B cell (primary cell): ENCODE data around the gene BCO1. TPM values are rescaled to one million over a fixed set of nuclear protein-coding genes. Genes with fewer than 3 reads are reported as not detected.

ENCODE experiments used
- ATAC-seq: fragments of 200-7000 bp; cut with Tn5 transposase; one replicate; pipeline ENCODE4 v1.10.0; 2021; ENCODE audit warnings: low read depth, mild to moderate bottlenecking, moderate number of reproducible peaks, moderate library complexity
- CTCF ChIA-PET: fragments of 350-600 bp; sonication (Branson Sonifier 250); formaldehyde crosslinking; loops from one replicate; lab custom pipeline; 2021; ENCODE audit warnings: antibody characterized with exemption, inconsistent platforms; lab: Charles Lee
- POLR2A ChIA-PET: fragments of 350-600 bp; sonication (Branson Sonifier 250); formaldehyde crosslinking; loops from one replicate; lab custom pipeline; 2021; ENCODE audit warnings: antibody characterized with exemption; lab: Charles Lee
- DNase-seq: peaks from one replicate; pipeline ENCODE4 v3.0.0; 2013
- H2AFZ ChIP-seq: 2 replicates; pipeline ENCODE4 v1.6.1; 2012; ENCODE audit warnings: mild to moderate bottlenecking, low read depth, low read length; ENCODE audit not compliant: insufficient read depth, poor library complexity, severe bottlenecking
- H3K27ac ChIP-seq, 2 donors: 1 replicate in 1 of 2; 2 replicates in 1 of 2; pipeline ENCODE4 v1.5.1; 2012 to 2013; ENCODE audit warnings: low read length in 2 of 2, mild to moderate bottlenecking in 2 of 2, moderate library complexity in 1 of 2
- H3K27me3 ChIP-seq, 4 experiments: fragments of 200-600 bp in 1 of 4; sonication (generic) in 1 of 4; replicated peaks in 1 of 4; 1 replicate in 2 of 4; 2 replicates in 2 of 4; pipeline versions ENCODE4 v1.6.1 to v1.7.0; 2013 to 2016; ENCODE audit warnings: low read length in 3 of 4, mild to moderate bottlenecking in 2 of 4, mixed read lengths in 1 of 4, moderate library complexity in 1 of 4; ENCODE audit not compliant: insufficient read depth in 4 of 4, control insufficient read depth in 3 of 4; ENCODE audit errors: control extremely low read depth in 1 of 4
- H3K36me3 ChIP-seq, 2 experiments: replicated peaks in 1 of 2; 1 replicate in 1 of 2; 2 replicates in 1 of 2; pipeline versions ENCODE4 v1.6.1 to v1.7.1; 2013; ENCODE audit warnings: low read length in 1 of 2; ENCODE audit not compliant: insufficient read depth in 2 of 2, control insufficient read depth in 1 of 2; ENCODE audit errors: control extremely low read depth in 1 of 2, extremely low read depth in 1 of 2
- H3K4me1 ChIP-seq, 2 donors: fragments of 200-600 bp in 1 of 2; sonication (generic) in 1 of 2; 1 replicate in 1 of 2; 2 replicates in 1 of 2; pipeline versions ENCODE4 v1.5.1 to v1.6.1; 2013 to 2017; ENCODE audit warnings: low read length in 2 of 2; ENCODE audit not compliant: control insufficient read depth in 2 of 2, insufficient read depth in 2 of 2
- H3K4me2 ChIP-seq: replicated peaks from 2 replicates; pipeline ENCODE3; 2012; ENCODE audit warnings: mild to moderate bottlenecking, low read depth, low read length; ENCODE audit not compliant: poor library complexity, severe bottlenecking
- H3K4me3 ChIP-seq, 5 experiments: fragments of 200-600 bp in 1 of 5; sonication (generic) in 1 of 5; 1 replicate in 3 of 5; 2 replicates in 2 of 5; pipeline versions ENCODE4 v1.5.1 to v1.7.0; 2011 to 2016; ENCODE audit warnings: low read length in 4 of 5, mild to moderate bottlenecking in 4 of 5, low read depth in 2 of 5, control low read depth in 1 of 5, moderate library complexity in 1 of 5; ENCODE audit not compliant: insufficient read depth in 1 of 5; ENCODE audit errors: control extremely low read depth in 1 of 5, extremely low read depth in 1 of 5
- H3K79me2 ChIP-seq: fragments of 200-600 bp; sonication (generic); one replicate; pipeline ENCODE4 v1.6.0; 2016; ENCODE audit warnings: low read length; ENCODE audit not compliant: control insufficient read depth, insufficient read depth
- H3K9ac ChIP-seq: fragments of 200-600 bp; sonication (generic); 2 replicates; pipeline ENCODE4 v1.6.1; 2017; ENCODE audit warnings: mild to moderate bottlenecking, low read length, moderate library complexity
- H3K9me3 ChIP-seq, 3 donors: one replicate each; pipeline versions ENCODE4 v1.6.1 to v1.7.1; 2013; ENCODE audit warnings: low read length in 2 of 3; ENCODE audit not compliant: control insufficient read depth in 2 of 3, insufficient read depth in 1 of 3; ENCODE audit errors: control extremely low read depth in 1 of 3
- H4K20me1 ChIP-seq: 2 replicates; pipeline ENCODE4 v1.6.0; 2012; ENCODE audit warnings: mild to moderate bottlenecking, low read length; ENCODE audit not compliant: insufficient read depth, control insufficient read depth, poor library complexity, severe bottlenecking
- H3K27ac Mint-ChIP-seq: one replicate; pipeline ENCODE4 v1.8.0; 2021; ENCODE audit warnings: mixed read lengths
- H3K27me3 Mint-ChIP-seq: one replicate; pipeline ENCODE4 v1.8.0; 2021; ENCODE audit warnings: mixed read lengths
- H3K4me1 Mint-ChIP-seq: one replicate; pipeline ENCODE4 v1.8.0; 2021; ENCODE audit warnings: mixed read lengths
- H3K4me3 Mint-ChIP-seq: one replicate; pipeline ENCODE4 v1.8.0; 2021; ENCODE audit warnings: mixed read lengths
- H3K9me3 Mint-ChIP-seq: one replicate; pipeline ENCODE4 v1.8.0; 2022; ENCODE audit warnings: mixed read lengths; ENCODE audit not compliant: insufficient read depth
- CTCF ChIP-seq: fragments of 200-600 bp; IDR thresholded peaks from one replicate; pipeline ENCODE4 v1.8.0; 2022; ENCODE audit warnings: antibody characterized with exemption, mild to moderate bottlenecking
- EZH2 ChIP-seq: IDR thresholded peaks from 2 replicates; pipeline ENCODE4 v1.6.1; 2012; ENCODE audit warnings: borderline replicate concordance, low read depth, mild to moderate bottlenecking, moderate library complexity, low read length; ENCODE audit not compliant: insufficient read depth, poor library complexity, severe bottlenecking
- WGBS: methylation state at CpG from one replicate; pipeline ENCODE4 v1.1.5; 2013; ENCODE audit warnings: missing lambda C conversion rate; ENCODE audit not compliant: insufficient coverage; 5-methylcytosine and 5-hydroxymethylcytosine counted together
- intact Hi-C: fragments of 100-400 bp; cut with micrococcal nuclease; formaldehyde crosslinking; loops from one replicate; pipeline ENCODE4 v1.10.0; 2022
- polyA plus RNA-seq: library from polyadenylated mRNA; depleted of rRNA; stranded (reverse); fragments of >200 nt; gene quantifications from 2 replicates; pipeline ENCODE4 v1.2.3, GENCODE V29; 2012
- total RNA-seq, 2 donors: library from RNA; stranded (reverse); fragments of 120-200 nt in 1 of 2; gene quantifications; 1 replicate in 1 of 2; 2 replicates in 1 of 2; pipeline versions ENCODE4 v1.2.3 to v1.2.4, GENCODE V29; 2013 to 2022

Gene BCO1
- total and polyA plus RNA-seq, 2 donors (not counting 1 experiment from before 2014, with no cell fraction given) = not detected

GRCh38 chr16:81293909-81294802 is 55.7 kb downstream of the BCO1 start:
- no peak for TF ChIP-seq EZH2
- no peak for TF ChIP-seq CTCF
- no peaks in the 10 kb centered on the region for H3K79me2 ChIP-seq
- H3K9me3 ChIP-seq = no peaks in the 10 kb centered on the region
- no peaks in the 10 kb centered on the region for H4K20me1 ChIP-seq
- H3K9ac ChIP-seq = no peak overlapping the region
- no peak overlapping the region for H3K4me3 ChIP-seq
- H3K4me1 ChIP-seq = no peaks in the 10 kb centered on the region
- WGBS = 50% methylated on average over 2 of the region's 11 CpGs
- no peak overlapping the region for H3K27ac ChIP-seq
- intact Hi-C loops = no loop called here
- Mint-ChIP-seq H3K27ac (no peak overlapping the region), H3K4me1 (no peaks in the 10 kb centered on the region), H3K4me3 (no peak overlapping the region), H3K9me3 (no peaks in the 10 kb centered on the region), H3K27me3 (peaks cover 24% of the 10 kb centered on the region)
- H3K4me2 ChIP-seq = no peak overlapping the region
- ATAC-seq = no peak
- H3K36me3 ChIP-seq = no peaks in the 10 kb centered on the region
- H2AFZ ChIP-seq = no peak overlapping the region
- CTCF ChIA-PET = no interaction called here
- no peak for DNase-seq
- POLR2A ChIA-PET = no interaction called here
- H3K27me3 ChIP-seq = peaks cover 0 to 3% (median 0%) of the 10 kb centered on the region in 4 experiments

- no peaks in the 10 kb centered on the region for H3K4me1 Mint-ChIP-seq
These were observed 58.1 kb downstream of the BCO1 start for GRCh38 chr16:81296631-81297030.

More at GRCh38 chr16:81296631-81297030, 58.1 kb downstream of the BCO1 start:
- H3K4me1 ChIP-seq = no peaks in the 10 kb centered on the region
- no peak for ATAC-seq
- no peak overlapping the region for H3K4me2 ChIP-seq
- no peaks in the 10 kb centered on the region for H3K9me3 Mint-ChIP-seq
- H3K9ac ChIP-seq = no peak overlapping the region
- peaks cover 20% of the 10 kb centered on the region for H3K27me3 Mint-ChIP-seq
- no peaks in the 10 kb centered on the region for H3K36me3 ChIP-seq
- no peak overlapping the region for H3K27ac ChIP-seq
- H3K4me3 ChIP-seq = no peak overlapping the region
- WGBS = 91% methylated on average over 6 of the region's 7 CpGs
- CTCF ChIA-PET = no interaction called here
- no peaks in the 10 kb centered on the region for H3K79me2 ChIP-seq
- POLR2A ChIA-PET = no interaction called here
- no peaks in the 10 kb centered on the region for H4K20me1 ChIP-seq
- peaks cover 0 to 3% (median 0%) of the 10 kb centered on the region in 3 donors for H3K9me3 ChIP-seq
- no peak for DNase-seq
- H3K27ac Mint-ChIP-seq = no peak overlapping the region
- H3K4me3 Mint-ChIP-seq = no peak overlapping the region
- intact Hi-C loops = no loop called here
- no peak overlapping the region for H2AFZ ChIP-seq
- TF ChIP-seq CTCF (no peak), EZH2 (no peak)
- peaks cover 0 to 3% (median 0%) of the 10 kb centered on the region in 4 experiments for H3K27me3 ChIP-seq
